NCI-H524 treated with DMSO at 0.1 percent for 48 hours (cell line): ENCODE data around the gene CSK.

Source experiments
- DNase-seq: peaks from one replicate; lab custom pipeline; 2025; lab: John Stamatoyannopoulos, UW

CSK gene

DNA sequence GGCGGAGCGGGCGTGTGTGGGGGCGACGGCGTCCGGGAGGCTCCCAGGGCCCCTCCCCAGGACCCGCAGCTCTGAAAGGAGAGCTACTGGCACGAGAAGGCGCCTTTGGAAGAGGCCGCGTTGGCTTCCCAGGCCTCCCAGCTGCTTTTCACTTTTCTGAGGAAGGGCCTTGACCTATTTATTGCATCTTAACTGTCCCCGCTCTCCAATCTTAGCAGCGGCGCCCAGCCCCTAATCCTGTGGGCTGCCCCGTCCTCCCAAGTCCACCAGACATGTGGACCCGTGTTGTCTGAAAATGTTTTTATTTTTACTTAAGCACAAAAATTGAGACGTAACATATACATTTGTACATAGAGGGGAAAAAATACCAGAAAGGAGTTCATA lies 61.6 kb downstream of the CSK start:
- no peak for DNase-seq

DNA sequence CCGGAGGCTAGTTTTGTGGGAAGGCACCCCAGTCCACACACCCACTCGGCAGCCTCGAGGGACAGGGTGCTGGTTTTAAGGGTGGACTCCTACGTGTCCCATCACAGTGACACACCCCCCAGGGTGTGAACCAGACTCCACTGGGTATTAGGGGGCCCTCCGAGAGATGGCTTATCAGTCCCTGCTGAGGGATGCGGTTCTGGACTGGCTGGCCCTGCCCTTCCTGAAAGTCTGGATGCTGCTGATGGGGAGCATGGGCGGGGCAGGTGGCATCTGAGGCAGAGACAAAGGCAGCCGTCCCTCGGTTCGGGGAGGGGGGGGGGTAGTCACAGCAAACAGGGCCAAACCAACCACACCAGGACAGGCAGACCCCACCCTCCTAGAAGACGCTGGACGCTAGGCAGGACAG lies 62.0 kb downstream of the CSK start:
- no peak for DNase-seq

GRCh38 chr15:74844319-74845207 lies 62.7 kb downstream of the CSK start:
- DNase-seq, result no peak

- no peak for DNase-seq
These were observed 63.3 kb downstream of the CSK start for GRCh38 chr15:74845208-74845568.

DNA sequence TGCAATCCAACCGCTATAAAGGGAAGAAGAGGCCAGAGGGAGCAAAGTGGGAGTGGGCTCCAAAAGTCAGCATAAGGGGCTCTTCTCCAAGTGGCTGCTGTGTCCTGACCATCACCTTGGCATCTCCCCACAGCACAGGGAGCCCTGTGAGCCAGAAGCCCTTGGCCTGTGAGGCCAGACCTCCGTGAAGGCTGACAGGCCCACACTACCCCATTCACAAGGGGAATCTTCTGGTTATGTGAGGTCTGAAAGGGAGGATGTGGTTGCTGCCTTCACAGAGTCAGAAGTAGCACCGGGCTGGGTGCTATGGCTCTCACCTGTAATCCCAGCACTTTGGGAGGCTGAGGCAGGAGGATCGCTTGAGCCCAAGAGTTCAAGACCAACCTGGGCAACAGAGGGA lies 63.7 kb downstream of the CSK start:
- no peak for DNase-seq

DNA sequence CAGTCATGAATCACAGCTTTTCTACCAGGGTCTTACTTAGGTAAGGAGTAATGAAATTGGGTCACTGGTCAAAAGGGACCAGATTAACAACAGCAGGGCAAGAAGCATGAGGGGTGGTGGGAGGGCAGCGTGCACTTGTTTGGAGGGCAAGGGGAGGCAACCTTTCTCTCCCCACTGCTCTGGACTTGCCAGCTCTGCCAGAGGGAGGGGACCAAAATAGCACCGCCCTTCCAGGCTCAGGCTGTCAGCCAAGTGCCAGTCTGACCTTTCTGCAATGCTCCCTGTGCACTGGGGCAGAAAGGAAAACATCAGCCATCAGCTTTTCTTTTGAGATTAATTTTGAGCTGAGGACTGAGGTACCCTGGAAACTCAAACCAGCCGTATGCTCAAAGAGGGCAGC lies 65.6 kb downstream of the CSK start:
- no peak for DNase-seq

- DNase-seq, result no peak
These were observed 68.5 kb downstream of the CSK start for GRCh38 chr15:74850393-74850792.

- no peak for DNase-seq
These were observed 70.1 kb downstream of the CSK start for GRCh38 chr15:74851960-74852359.
